Measurements from ENCODE around the gene LGI4. TPM values are rescaled to one million over a fixed set of nuclear protein-coding genes. Genes with fewer than 3 reads are reported as not detected.
"Not testable (repeated sequence)": the region's sequence is repeated elsewhere in the genome, so short reads cannot be mapped to it uniquely, and the experiment has no call there.

LGI4 gene
- total RNA-seq, 1 experiment from 2014 or later, result not detected

DNA sequence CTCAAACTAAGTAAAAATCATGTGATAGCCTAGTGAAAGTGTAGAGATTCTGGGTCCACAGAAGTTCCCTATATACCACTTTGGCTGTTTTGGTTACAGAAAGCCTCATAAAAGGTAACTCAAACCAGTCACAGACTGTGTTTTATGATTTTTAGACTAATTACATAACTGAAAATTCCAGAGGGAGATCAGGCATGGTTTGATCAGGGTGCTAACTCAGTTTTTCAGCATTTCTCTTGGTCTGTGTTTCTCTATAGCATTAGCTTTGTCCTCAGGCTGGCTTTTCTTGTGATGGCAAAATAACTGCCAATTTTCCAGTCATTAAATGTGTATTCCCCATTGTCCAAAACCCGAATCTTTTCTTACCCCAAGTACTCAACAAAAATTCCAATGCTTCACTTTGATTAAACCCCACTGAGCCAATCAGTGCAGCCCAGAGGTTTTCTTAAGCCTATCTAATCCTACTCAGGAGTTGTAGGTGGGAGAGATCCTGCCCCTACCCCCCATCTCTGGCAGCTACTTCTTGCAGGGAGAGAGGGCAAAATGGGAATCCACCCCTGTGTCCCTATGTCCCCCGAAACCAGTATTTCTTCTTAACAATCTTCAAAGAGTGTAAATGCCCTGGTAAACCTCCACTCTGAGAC is 27.8 kb downstream of the LGI4 start:
- DNase-seq (ENCODE audit: low read depth), result no peak

GRCh38 chr19:35106291-35106583 is 28.6 kb downstream of the LGI4 start:
- no peak for DNase-seq (ENCODE audit: low read depth)

- no peak for DNase-seq (ENCODE audit: low read depth)
Measured at GRCh38 chr19:35105411-35106290, 29.2 kb downstream of the LGI4 start.

DNA sequence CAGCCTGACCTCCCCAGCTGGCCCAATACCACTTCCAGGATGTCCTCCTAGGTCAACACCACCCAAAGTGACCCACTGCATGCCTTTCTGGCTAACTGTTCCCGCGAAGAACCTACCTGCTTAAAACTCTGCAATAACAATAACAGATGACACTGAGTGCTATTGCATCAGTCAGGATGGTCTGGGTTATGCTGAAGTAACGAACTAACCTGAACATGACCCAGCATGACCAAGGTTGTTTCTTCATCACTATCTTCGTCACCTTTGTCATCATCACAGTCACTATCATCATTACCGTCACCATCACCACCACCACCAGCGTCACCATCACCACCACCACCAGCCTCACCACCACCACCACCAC is 29.8 kb downstream of the LGI4 start:
- DNase-seq (ENCODE audit: low read depth), result no peak

DNA sequence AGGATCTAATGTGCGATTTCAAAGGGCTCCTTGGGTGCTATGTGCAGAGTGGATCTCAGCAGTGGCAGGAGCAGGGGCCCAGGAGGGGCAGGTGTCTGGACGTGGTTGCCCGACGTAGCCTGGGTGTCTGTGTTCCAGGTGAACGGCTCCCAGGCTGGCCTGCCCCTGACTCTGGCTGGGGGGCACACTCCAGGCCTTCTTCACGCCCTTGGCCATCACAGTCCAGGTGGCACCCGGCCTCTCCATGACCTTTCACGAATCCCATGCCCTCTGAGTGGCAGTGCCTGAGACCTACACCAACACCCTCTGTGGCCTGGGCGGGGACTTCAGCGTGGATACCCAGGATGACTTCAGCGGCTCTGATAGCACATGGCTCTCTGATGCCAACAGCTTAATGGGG is 30.5 kb downstream of the LGI4 start:
- DNase-seq (ENCODE audit: low read depth), result no peak

DNA sequence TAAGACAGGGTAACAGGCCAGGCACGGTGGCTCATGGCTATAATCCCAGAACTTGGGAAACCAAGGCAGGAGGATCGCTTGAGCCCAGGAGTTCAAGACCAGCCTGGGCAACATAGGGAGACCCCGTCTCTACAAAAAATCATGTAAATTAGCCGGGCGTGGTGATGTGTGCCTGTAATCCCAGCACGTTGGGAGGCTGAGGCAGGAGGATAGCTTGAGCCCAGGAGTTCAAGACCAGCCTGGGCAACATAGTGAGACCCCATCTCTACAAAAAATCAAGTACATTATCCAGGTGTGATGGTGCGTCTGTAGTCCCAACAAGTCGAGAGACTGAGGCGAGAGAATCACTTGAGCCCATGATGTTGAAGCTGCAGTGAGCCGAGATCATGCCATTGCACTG is 31.2 kb downstream of the LGI4 start:
- not testable (repeated sequence) for DNase-seq (ENCODE audit: low read depth)

DNA sequence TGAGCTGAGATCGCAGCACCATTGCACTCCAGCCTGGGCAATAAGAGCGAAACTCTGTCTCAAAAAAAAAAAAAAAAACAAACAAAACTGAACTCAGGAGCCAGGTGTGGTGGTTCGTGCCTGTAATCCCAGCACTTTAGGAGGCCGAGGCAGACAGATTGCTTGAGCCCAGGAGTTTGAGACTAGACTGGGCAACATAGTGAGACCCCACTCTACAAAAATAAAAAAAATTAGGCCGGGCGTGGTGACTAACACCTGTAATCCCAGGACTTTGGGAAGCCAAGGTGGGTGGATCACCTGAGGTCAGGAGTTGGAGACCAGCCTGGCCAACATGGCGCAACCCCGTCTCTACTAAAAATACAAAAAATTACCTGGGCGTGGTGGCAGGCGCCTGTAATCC is 32.9 kb downstream of the LGI4 start:
- DNase-seq (ENCODE audit: low read depth), result not testable (repeated sequence)

DNA sequence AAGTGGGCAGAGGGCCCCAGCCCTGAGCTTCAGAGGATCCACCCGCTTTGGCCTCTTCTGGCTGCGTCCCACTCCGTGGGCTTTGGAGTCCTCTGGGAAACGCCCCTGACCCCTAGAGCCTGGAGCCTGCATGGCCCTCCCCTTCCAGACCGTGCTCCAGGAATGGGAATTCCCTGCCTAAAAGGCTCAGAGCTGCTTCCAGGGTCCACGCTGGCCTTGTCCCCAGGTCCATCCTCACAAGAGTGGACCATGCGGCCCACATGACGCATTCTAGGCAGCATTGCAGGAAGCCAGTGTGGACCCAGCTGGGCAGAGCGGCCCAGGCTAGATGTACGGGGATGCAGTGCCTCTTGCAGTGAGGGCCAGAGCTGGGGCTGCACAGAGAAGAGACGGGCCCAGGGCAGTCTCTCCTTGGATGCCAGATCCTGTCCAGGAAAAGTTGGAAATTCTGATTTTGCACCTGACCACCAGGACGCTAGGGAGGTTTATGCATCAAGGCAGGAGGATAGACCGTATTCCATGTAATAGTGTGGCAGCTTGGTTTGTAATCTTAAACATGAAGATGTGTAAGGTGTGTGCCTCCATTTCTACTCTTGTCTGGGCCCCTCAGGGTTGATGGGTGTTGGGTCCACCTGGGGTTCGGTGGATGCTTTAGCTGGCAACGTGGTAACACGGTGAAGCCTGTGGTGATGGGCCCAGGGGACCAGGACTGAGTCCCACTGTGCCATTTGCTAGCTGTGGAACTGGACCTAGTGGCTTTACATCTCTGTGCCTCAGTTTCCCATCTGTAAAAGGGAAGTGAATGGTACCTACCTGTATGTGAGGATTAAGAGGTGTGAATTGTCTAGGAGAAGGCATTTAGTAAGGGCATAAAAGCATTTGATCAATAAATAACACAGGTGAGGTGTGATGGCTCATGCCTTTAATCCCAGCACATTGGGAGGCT is 34.0 kb downstream of the LGI4 start:
- DNase-seq (ENCODE audit: low read depth), result no peak

DNA sequence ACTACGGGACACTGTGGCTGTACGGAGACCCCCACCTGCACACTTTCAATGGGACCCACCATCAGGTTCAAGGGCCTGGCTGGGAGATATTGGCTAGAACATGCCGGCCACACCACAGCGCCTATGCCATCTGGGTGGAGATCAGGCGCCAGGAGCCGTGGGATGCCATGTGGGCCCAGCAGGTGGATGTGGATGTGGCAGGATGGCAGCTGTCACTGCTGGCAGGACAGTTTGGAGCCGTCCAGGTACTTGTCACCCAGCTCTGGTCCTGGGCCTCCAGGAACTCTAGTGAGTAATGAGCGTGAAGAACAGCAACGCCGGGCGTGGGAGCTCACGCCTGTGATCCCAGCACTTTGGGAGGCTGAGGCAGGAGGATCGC is 35.0 kb downstream of the LGI4 start:
- DNase-seq (ENCODE audit: low read depth), result no peak

DNA sequence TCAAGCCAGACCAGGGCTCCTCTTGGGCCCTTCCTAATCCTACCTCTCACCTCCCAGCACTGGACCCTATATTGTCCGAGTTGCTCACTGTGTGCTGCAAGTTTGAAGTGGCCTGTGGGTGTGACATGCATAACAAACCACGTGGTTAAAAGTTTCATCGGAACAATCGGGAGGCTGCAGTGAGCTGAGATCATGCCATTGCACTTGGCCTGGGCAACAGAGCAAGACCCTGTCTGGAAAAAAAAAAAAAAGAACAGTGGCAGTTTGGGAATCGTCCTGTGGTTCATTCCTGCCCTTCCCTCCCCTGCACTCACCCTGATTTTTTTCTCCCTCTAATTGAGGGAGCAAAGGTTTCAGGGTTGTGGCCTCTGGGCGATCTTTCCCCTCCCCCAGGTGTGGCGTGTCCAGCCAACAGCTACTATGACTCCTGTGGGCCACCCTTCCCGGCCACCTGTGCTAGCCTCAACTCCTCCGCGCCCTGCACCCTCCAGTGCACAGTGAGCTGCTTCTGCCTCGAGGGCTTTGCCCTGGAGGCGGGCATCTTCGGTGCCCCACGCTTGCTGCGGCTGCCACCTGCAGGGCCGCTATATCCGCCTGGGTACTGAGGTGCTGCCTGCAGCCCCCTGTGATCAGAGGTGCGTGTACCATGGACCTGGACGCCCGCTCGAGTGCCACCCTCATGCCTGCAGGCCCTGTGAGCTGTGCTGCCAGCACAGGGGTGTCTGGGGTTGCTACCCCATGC is 35.5 kb downstream of the LGI4 start:
- DNase-seq (ENCODE audit: low read depth), result no peak

DNA sequence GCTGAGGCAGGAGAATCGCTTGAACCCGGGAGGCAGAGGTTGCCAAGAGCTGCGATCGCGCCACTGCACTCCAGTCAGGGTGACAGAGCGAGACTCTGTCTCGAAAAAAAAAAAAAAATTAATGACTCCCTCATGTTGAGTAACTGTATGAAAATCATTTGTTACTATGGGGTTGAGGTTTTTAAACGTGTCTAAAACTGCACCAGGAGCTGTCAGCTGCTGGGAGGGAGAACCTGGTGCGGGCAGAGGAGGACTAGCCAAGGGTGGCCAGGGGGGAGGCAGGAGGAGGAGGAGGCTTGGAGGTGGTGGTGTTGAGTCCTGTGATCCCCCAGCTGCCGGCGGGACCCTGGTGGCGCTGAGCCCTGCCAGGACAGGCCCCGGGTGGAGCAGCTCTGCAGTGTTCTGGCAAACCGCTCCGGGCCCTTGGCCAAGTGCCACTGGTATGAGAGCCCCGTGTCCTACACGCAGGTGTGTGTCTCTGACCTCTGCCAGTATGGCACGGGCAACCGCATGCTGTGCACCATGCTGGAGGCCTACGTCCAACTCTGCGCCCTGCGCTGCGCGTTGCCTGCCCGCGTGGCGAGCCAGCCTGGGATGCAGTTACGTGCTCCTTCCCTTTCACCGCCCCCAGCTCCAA is 36.3 kb downstream of the LGI4 start:
- no peak for DNase-seq (ENCODE audit: low read depth)

GRCh38 chr19:35095667-35096368 is 39.0 kb downstream of the LGI4 start:
- DNase-seq (ENCODE audit: low read depth), result no peak

DNA sequence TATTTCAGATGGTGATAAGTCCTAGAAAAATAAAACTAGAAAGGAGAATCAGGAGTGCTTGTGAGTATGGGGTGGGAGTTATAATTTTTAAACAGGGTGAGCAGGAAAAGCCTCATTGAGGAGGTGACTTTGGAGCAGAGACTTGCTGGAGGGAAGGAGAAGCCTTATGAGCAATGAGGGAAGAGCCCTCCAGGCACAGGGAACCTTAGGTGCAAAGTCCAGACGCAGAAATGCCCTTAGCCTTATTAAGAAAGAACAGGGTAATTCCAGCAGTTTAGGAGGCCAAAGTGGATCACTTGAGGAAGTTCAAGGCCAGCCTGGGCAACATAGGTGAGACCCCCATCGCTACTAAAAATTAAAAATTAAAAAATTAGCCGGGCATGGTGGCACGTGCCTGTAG is 40.2 kb downstream of the LGI4 start:
- no peak for DNase-seq (ENCODE audit: low read depth)

- DNase-seq (ENCODE audit: low read depth), result no peak
Measured at GRCh38 chr19:35093941-35094647, 40.8 kb downstream of the LGI4 start.

GRCh38 chr19:35093430-35093829 is 41.4 kb downstream of the LGI4 start:
- DNase-seq (ENCODE audit: low read depth), result no peak

DNA sequence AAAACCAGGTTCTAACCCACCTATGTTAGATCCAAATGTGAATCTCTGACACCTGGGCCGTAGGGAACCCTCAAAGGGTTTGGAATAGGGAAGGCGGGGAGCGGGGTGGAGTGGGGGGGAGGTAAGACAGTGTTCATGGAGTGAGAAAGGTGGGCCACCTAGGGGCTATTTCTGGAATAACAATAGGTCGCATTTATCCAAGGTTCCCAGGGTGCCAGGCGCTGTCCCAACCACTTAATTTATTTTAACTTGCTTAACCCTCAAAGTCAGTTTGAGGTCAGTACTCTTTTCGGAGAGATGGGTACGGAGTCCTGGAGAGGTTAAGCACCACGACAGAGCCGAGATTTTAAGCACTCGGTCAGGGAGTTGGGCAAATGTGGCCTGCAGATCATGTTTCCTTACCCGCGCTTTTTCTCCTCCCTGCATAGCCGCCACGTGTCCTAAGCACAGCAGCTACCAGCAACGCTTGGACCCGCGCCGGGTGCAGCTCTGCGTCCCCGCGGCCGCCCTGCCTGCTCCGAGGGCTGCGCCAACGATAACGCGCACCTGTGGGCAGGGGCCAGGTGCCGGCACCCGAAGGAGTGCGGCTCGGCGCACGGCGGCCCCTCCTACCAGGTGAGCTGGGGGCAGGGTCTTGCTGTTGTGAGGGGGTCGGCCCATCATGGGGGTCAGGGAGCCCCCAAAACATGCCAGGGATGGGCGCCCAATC is 44.2 kb downstream of the LGI4 start:
- DNase-seq (ENCODE audit: low read depth), result peak; percentile 56

GRCh38 chr19:35090160-35090505 is 44.7 kb downstream of the LGI4 start:
- no peak for DNase-seq (ENCODE audit: low read depth)

DNA sequence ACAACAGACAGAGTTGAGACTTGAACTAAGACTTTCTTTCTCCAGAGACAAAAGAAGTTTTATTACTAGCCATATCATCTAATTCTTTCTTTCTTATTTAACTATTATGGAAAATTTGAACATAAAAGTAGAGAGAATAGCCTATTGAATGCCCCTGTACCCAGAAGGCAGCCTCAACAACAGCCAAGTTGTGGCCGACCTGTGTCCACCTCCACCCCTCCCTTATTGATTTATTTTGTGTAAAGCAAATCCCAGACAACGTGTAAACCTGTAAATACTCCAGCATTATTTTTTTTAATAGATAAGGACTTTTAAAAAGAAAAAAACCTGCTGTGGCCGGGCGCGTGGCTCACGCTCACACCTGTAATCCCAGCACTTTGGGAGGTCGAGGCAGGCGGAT is 45.3 kb downstream of the LGI4 start:
- no peak for DNase-seq (ENCODE audit: low read depth)

GRCh38 chr19:35088131-35088913 is 46.5 kb downstream of the LGI4 start:
- peak; percentile 89 for DNase-seq (ENCODE audit: low read depth)
